Measurements from ENCODE around the gene OR52K2. TPM values are rescaled to one million over a fixed set of nuclear protein-coding genes. Genes with fewer than 3 reads are reported as not detected.

Gene OR52K2
- total RNA-seq, 2 experiments from 2014 or later = not detected

DNA sequence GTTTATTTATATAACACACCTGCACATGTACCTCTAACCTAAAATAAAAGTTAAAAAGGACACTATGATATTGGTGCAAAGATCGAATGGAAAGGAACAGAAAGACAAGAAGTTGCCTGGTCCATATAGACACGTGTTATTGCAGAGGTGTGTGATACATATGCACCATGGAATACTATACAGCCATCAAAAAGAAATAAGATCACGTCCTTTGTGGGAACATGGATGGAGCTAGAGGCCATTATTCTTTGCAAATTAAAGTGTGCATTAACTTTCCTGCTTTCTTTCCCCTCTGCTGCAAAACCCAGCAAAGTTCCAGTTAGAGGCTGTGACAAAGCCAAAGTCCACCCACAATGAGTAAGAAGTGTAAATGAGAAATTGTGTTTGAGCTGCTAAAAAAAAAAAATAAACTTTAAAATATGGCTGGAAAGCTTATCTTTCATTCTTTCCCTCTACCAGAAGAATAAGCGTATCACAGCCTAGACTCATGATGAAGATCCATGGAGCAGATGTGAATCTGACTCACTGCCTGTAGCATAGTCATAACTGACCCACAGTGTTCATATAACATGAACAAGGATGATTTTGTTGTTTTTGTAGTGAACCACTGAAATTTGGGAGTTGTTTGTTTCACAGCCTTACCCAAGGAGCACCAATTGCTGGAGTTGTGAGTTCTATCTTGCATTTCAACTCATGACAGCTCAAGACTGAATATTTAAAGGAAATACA is 42.9 kb downstream of the OR52K2 start:
- DNase-seq = no peak
- ChIA-PET POLR2A (no interaction called here), CTCF (interaction anchor here (1.2 to 4.3 kb wide), 4 partner anchors 47 to 305 kb away, joined by 3 to 73 read pairs (median 5); partner anchors contain the start of gene TRIM21)
- H3K36me3 Mint-ChIP-seq (ENCODE audit: low read depth) = no peaks in the 10 kb centered on the region
- no peak overlapping the region for H3K27ac Mint-ChIP-seq
- H3K9me3 Mint-ChIP-seq = peaks cover 5% of the 10 kb centered on the region
- peaks cover 35% of the 10 kb centered on the region for H3K27me3 Mint-ChIP-seq
- H3K4me1 Mint-ChIP-seq = peaks cover 5% of the 10 kb centered on the region
- no peak overlapping the region for H3K4me3 Mint-ChIP-seq

DNA sequence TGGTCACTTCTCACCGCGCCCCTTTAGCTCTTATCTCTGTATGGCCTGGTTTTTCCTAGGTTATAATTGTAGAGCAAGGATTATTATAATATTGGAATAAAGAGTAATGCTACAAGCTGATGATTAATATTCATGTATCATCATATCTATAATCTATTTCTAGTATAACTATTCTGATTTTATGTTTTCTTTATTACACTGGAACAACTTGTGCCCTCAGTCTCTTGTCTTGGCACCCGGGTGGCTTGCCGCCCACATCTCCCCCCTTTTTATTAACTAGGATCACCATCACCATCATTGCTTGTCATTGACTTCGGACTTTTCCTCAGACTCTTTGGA is 44.4 kb downstream of the OR52K2 start:
- no peak overlapping the region for H3K27ac Mint-ChIP-seq
- CTCF ChIA-PET = interaction anchor here (0.8 to 4.3 kb wide), 6 partner anchors 9 to 306 kb away, joined by 3 to 73 read pairs (median 4); partner anchors contain the start of genes OR52K1 and TRIM21

DNA sequence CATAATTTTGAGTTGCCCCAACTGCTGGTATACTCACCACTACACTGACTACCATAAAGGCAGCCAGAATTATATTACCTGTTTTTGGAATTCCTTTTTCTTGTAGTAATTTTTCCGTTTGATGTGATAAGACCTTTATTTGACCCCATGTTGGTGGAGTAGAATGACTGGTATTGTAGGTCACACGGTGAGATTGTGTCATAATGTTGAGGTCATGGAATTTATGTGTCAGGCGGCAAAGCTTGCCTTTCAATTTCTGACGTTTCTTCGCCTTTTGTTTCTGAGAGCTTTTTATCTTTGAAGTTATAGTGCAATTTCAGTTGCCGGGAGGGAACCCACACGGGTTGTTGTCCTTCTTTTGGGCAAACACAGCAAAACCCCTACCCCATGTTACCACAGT is 46.4 kb downstream of the OR52K2 start:
- ChIA-PET POLR2A (no interaction called here), CTCF (interaction anchor here (4.3 kb wide), 1 partner anchor 308 kb away, joined by 73 read pairs; no protein-coding TSS in a partner anchor)
- H3K4me3 Mint-ChIP-seq = no peak overlapping the region
- DNase-seq = no peak
- H3K9me3 Mint-ChIP-seq = peaks cover 5% of the 10 kb centered on the region
- H3K4me1 Mint-ChIP-seq = peaks cover 5% of the 10 kb centered on the region
- H3K27me3 Mint-ChIP-seq = peaks cover 24% of the 10 kb centered on the region
- H3K27ac Mint-ChIP-seq = no peak overlapping the region
- no peaks in the 10 kb centered on the region for H3K36me3 Mint-ChIP-seq (ENCODE audit: low read depth)

More for the DNA sequence above, 44.4 kb downstream of the OR52K2 start:
- peaks cover 5% of the 10 kb centered on the region for H3K9me3 Mint-ChIP-seq
- H3K36me3 Mint-ChIP-seq (ENCODE audit: low read depth) = no peaks in the 10 kb centered on the region
- DNase-seq = no peak
- POLR2A ChIA-PET = no interaction called here
- no peak overlapping the region for H3K4me3 Mint-ChIP-seq
- H3K27me3 Mint-ChIP-seq = peaks cover 29% of the 10 kb centered on the region
- peaks cover 5% of the 10 kb centered on the region for H3K4me1 Mint-ChIP-seq

DNA sequence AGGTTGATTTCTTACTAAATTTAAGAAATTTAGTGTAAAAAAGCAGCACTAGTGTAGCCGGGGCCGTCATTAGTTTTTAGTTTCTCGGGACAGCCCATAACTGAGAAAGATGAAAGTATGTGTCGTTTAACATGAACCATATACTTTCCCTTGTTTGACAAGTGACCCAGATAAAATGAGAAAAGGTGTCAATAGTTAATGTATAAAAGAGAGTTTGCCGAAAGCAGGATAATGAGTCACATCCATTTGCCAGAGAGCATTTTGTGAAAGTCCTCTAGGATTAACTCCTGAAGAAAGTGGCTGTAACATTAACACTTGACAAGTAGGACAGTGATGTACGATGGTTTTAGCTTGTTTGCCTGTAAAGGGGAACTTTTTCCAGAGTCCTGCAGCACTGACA is 46.9 kb downstream of the OR52K2 start:
- DNase-seq = no peak
- H3K4me1 Mint-ChIP-seq = peaks cover 5% of the 10 kb centered on the region
- H3K27me3 Mint-ChIP-seq = peaks cover 26% of the 10 kb centered on the region
- no peak overlapping the region for H3K27ac Mint-ChIP-seq
- no peaks in the 10 kb centered on the region for H3K36me3 Mint-ChIP-seq (ENCODE audit: low read depth)
- H3K4me3 Mint-ChIP-seq = no peak overlapping the region
- ChIA-PET CTCF (interaction anchor here (4.3 kb wide), 1 partner anchor 309 kb away, joined by 73 read pairs; no protein-coding TSS in a partner anchor), POLR2A (no interaction called here)
- H3K9me3 Mint-ChIP-seq = peaks cover 5% of the 10 kb centered on the region

DNA sequence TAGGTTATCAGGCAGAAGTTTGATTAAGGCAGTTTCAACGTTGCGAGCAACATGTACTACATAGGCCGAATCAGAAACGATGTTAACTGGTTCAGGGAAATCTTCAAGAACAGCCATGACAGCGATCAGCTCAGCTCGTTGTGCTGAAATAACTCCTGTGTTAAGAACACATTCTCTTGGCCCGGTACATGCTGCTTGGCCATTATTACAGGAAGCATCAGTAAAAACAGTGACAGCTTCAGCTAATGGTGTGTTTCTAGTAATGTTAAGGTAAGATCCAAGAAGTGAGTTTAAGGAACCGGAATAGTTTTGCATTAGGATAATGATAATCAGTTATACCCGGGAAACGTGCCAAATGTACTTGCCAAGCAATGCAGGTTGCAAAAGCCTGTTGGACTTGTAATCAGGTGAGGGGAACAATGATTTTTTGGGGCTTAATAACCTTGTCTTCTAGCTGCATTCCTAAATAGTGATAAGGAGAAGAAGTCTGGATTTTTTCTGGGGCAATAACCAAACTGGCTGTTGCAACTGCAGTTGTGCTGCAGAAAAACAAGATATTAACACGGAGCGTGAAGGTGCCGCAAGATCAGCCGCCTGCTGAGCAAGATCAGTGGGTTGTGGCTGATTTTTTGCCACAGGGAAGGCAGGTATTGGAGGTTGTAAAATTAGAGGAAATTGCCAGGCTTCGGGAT is 47.6 kb downstream of the OR52K2 start:
- ChIA-PET CTCF (no interaction called here), POLR2A (no interaction called here)
- H3K4me1 Mint-ChIP-seq = peaks cover 5% of the 10 kb centered on the region
- no peak overlapping the region for H3K27ac Mint-ChIP-seq
- H3K9me3 Mint-ChIP-seq = peaks cover under 1% of the 10 kb centered on the region
- DNase-seq = no peak
- H3K27me3 Mint-ChIP-seq = peaks cover 26% of the 10 kb centered on the region
- no peaks in the 10 kb centered on the region for H3K36me3 Mint-ChIP-seq (ENCODE audit: low read depth)
- no peak overlapping the region for H3K4me3 Mint-ChIP-seq

Other genes with a start within 250 kb of the OR52K2 start
- not detected for gene OR52B4, start 80.9 kb upstream of the OR52K2 start, total RNA-seq
- 10 to 100 TPM; 75.9 to 80.0 TPM for gene TRIM21, start 55.6 kb upstream of the OR52K2 start, total RNA-seq
- not detected for gene OR52K1, start 33.4 kb downstream of the OR52K2 start, total RNA-seq
- gene OR52M1, start 95.9 kb downstream of the OR52K2 start, total RNA-seq = not detected
- not detected for gene OR52I2, start 132.4 kb downstream of the OR52K2 start, total RNA-seq
- not detected for gene OR52I1, start 144.7 kb downstream of the OR52K2 start, total RNA-seq
- 10 to 100 TPM; 11.6 to 12.7 TPM for gene TRIM68, start 158.9 kb downstream of the OR52K2 start, total RNA-seq
- gene OR51D1, start 188.2 kb downstream of the OR52K2 start, total RNA-seq = not detected
- not detected for gene OR51E1, start 194.7 kb downstream of the OR52K2 start, total RNA-seq
- gene OR51E2, start 248.6 kb downstream of the OR52K2 start, total RNA-seq = not detected

Measured in activated CD4-positive, alpha-beta memory T cell treated with anti-CD3 and anti-CD28 coated beads, Interleukin-2, amount 10 ng/mL, durations not matched to agents 7 days and 5 days (primary cell).